Tibial nerve (tissue), 3 donors: ENCODE measurements around the gene PRKAG2.

Experiments used
- CTCF ChIP-seq, 5 experiments: fragments of 200-600 bp in 3 of 5; fragments of 450-650 bp in 2 of 5; sonication (generic) in 3 of 5; IDR thresholded peaks; one replicate each; pipeline ENCODE4 v1.5.1; 2016 to 2019; ENCODE audit warnings: antibody characterized with exemption in 5 of 5, mild to moderate bottlenecking in 3 of 5, moderate library complexity in 2 of 5
- POLR2A ChIP-seq, 2 donors: fragments of 450-650 bp; IDR thresholded peaks; one replicate each; pipeline ENCODE4 v1.6.1; 2017; ENCODE audit warnings: antibody characterized with exemption in 2 of 2, mild to moderate bottlenecking in 2 of 2, moderate library complexity in 2 of 2

- no peak for TF ChIP-seq CTCF (IDR thresholded peaks at IDR 0.05)
- TF ChIP-seq POLR2A (IDR thresholded peaks at IDR 0.05): no peak
These were observed 235.3 kb downstream of the PRKAG2 start for GRCh38 chr7:151641587-151641986.
